ENCODE data around the gene NPR2. TPM values are rescaled to one million over a fixed set of nuclear protein-coding genes. Genes with fewer than 3 reads are reported as not detected.

NPR2 gene
- polyA plus RNA-seq, 1 of the 3 experiments (the other 2 are of a cell fraction) = 13.5 TPM

DNA sequence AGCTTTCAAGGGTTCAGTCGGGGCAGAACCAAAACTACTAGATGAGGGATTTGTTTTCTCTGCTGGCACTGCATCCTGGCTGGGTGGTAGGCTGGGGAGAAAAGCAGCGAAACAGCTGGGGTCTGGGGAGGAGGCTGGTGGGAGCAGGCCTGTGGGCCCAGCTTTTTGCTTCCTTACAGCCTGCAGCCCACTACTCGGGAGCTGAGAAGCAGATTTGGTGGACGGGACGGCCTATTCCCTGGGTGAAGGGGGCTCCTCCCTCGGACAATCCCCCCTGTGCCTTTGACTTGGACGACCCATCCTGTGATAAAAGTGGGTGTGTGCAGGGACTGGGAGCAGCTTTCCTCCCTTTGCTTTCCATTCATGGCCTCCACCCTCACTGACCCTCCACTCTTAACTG lies 9.1 kb downstream of the NPR2 start:
- Histone ChIP-seq H3K9ac (no peak overlapping the region), H2AFZ (ENCODE audit: low read depth) (no peak overlapping the region), H3K4me1 (ENCODE audit: control insufficient read depth in 1 of 2, insufficient read depth in 2 of 2, low read depth in 1 of 2, low read length in 1 of 2) (peaks cover 0 to 9% of the 10 kb centered on the region in 2 experiments; a peak in 2 of 4 replicates), H3K9me2 (no peaks in the 10 kb centered on the region), H3K79me2 (ENCODE audit: insufficient read depth) (no peaks in the 10 kb centered on the region), H3F3A (replicated peaks; ENCODE audit: insufficient read depth) (peaks cover 13% of the 10 kb centered on the region), H3K27ac (ENCODE audit: low read depth in 2 of 2, low read length in 1 of 2) (no peak overlapping the region), H3K27me3 (ENCODE audit: insufficient read depth) (no peaks in the 10 kb centered on the region), H3K36me3 (replicated peaks in 1 of 2; ENCODE audit: control insufficient read depth in 1 of 2, insufficient read depth in 2 of 2, low read length in 1 of 2) (peaks cover 0 to 25% of the 10 kb centered on the region in 2 experiments), H4K20me1 (ENCODE audit: insufficient read depth) (no peaks in the 10 kb centered on the region), H3K9me3 (no peaks in the 10 kb centered on the region), H3K4me3 (ENCODE audit: low read depth in 2 of 2, low read length in 1 of 2) (no peak overlapping the region), H3K4me2 (no peak overlapping the region)
- DNase-seq = no peak
- 92% methylated on average over 3 of the region's 7 CpGs for WGBS (ENCODE audit: low lambda C conversion rate)
- POLR2A ChIA-PET = no interaction called here
- CTCF ChIA-PET = interaction anchor here (0.6 to 2.2 kb wide), 6 partner anchors 10 to 931 kb away, joined by 3 to 13 read pairs (median 4); partner anchors contain the start of gene SPAG8
- TF ChIP-seq, protein P1, sequence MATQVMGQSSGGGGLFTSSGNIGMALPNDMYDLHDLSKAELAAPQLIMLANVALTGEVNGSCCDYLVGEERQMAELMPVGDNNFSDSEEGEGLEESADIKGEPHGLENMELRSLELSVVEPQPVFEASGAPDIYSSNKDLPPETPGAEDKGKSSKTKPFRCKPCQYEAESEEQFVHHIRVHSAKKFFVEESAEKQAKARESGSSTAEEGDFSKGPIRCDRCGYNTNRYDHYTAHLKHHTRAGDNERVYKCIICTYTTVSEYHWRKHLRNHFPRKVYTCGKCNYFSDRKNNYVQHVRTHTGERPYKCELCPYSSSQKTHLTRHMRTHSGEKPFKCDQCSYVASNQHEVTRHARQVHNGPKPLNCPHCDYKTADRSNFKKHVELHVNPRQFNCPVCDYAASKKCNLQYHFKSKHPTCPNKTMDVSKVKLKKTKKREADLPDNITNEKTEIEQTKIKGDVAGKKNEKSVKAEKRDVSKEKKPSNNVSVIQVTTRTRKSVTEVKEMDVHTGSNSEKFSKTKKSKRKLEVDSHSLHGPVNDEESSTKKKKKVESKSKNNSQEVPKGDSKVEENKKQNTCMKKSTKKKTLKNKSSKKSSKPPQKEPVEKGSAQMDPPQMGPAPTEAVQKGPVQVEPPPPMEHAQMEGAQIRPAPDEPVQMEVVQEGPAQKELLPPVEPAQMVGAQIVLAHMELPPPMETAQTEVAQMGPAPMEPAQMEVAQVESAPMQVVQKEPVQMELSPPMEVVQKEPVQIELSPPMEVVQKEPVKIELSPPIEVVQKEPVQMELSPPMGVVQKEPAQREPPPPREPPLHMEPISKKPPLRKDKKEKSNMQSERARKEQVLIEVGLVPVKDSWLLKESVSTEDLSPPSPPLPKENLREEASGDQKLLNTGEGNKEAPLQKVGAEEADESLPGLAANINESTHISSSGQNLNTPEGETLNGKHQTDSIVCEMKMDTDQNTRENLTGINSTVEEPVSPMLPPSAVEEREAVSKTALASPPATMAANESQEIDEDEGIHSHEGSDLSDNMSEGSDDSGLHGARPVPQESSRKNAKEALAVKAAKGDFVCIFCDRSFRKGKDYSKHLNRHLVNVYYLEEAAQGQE (IDR thresholded peaks at IDR 0.05; ENCODE audit: low read depth, low read length) = no peak
- TF ChIP-seq POLR2AphosphoS5 (IDR thresholded peaks at IDR 0.05; ENCODE audit: low read depth, low read length) (no peak), FOSL2 (IDR thresholded peaks at IDR 0.05; ENCODE audit: borderline replicate concordance, low read depth) (no peak), MXI1 (IDR thresholded peaks at IDR 0.05; ENCODE audit: low read depth, low read length) (no peak), RAD21 (IDR thresholded peaks at IDR 0.05; ENCODE audit: low read length) (no peak), ZBTB33 (IDR thresholded peaks at IDR 0.05; ENCODE audit: borderline replicate concordance, low read depth) (no peak), YY1 (IDR thresholded peaks at IDR 0.05; ENCODE audit: low read depth) (no peak), FOXJ3 (CRISPR knock-in tag; IDR thresholded peaks at IDR 0.05) (no peak), TAF1 (IDR thresholded peaks at IDR 0.05; ENCODE audit: borderline replicate concordance, low read depth, low read length) (no peak), EZH2phosphoT487 (IDR thresholded peaks at IDR 0.05; ENCODE audit: borderline replicate concordance, low read depth) (no peak), NRF1 (IDR thresholded peaks at IDR 0.05; ENCODE audit: low read depth, low read length) (no peak), EP300 (IDR thresholded peaks at IDR 0.05; ENCODE audit: borderline replicate concordance in 1 of 2, low read depth in 1 of 2, low read length in 1 of 2) (no peak), RCOR1 (IDR thresholded peaks at IDR 0.05; ENCODE audit: low read length) (no peak), GATA2 (CRISPR knock-in tag; IDR thresholded peaks at IDR 0.05) (no peak), JUND (IDR thresholded peaks at IDR 0.05) (no peak), TCF12 (IDR thresholded peaks at IDR 0.05) (no peak)
- TF ChIP-seq, protein P2, sequence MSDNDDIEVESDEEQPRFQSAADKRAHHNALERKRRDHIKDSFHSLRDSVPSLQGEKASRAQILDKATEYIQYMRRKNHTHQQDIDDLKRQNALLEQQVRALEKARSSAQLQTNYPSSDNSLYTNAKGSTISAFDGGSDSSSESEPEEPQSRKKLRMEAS (IDR thresholded peaks at IDR 0.05; ENCODE audit: low read depth) = no peak

All from SK-N-SH (cell line).